Activated CD8-positive, alpha-beta memory T cell treated with anti-CD3 and anti-CD28 coated beads, Interleukin-2, amount 50 U/mL, for 4 hours (primary cell): ENCODE data around the gene TTYH1.
"Not testable (repeated sequence)": the region's sequence is repeated elsewhere in the genome, so short reads cannot be mapped to it uniquely, and the experiment has no call there.

Experiments used
- DNase-seq: peaks from one replicate; pipeline ENCODE4 v3.0.0-alpha.2; 2020

The TTYH1 gene

GRCh38 chr19:54462047-54462654, 46.9 kb downstream of the TTYH1 start:
- no peak for DNase-seq

- DNase-seq: peak; percentile 66
Observed at GRCh38 chr19:54462655-54463530, 47.6 kb downstream of the TTYH1 start.

- peak; percentile 89 for DNase-seq
Observed at GRCh38 chr19:54463531-54464043, 48.3 kb downstream of the TTYH1 start, which contains the start of gene LENG9. Gene LENG9, minus strand, starts transcription at chr19:54463778. Its CDS starts 252 bp downstream, at chr19:54463526.

DNA sequence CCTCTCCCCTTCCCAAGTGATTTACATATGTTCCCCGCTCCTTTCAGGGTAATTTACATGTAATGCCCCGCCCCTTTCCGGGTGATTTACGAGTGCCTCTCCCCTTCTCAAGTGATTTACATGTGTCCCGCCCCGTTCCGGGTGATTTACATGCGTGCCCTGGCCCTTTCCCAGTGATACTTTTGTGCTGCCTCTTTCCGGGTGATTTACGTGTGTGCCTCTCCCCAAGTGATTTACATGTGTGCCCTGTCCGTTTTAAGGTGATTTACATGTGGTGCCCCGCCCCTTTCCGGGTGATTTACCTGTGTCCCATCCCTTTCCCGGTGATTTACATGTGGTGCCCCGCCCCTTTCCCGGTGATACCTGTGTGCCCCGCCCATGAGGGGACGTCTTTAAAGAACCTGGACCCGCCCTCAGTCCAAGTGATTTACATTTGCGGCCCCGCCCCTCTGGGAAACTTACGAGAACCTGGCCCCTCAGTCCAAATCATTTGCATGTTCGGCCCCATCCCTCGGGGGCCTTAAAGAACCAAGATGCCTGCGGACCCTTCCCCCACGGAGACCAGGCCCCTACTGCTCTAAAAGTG, 48.9 kb downstream of the TTYH1 start:
- DNase-seq: peak; percentile 68

- peak; percentile 67 for DNase-seq
Observed at GRCh38 chr19:54464630-54465425, 49.6 kb downstream of the TTYH1 start.

DNA sequence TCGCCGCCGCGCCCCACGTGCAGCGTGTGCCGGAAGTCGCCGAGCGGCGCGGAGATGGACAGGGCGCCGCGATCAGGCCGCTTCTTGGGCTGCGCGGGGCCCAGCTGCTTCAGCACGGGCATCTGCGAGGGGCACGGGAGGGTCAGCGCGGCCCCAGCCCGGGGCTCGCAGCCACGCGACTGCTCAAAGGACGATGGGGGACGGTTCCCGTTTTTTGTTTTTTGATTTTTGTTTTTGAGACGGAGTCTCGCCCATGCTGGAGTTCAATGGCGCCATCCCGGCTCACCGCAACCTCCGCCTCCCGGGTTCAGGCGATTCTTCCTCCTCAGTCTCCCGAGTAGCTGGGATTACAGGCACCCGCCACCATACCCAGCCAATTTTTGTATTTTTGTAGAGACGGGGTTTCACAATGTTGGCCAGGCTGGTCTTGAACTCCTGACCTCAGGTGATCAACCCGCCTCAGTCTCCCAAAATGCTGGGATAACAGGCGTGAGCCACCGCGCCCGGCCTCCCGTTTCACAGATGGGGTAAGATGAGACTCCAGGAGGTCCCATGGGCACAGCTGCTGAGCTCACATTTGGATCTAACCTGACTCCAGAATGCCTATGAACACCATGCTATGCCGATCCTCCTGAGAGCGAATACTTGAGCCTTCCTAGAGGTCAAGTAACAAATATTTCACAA, 50.3 kb downstream of the TTYH1 start:
- no peak for DNase-seq

DNA sequence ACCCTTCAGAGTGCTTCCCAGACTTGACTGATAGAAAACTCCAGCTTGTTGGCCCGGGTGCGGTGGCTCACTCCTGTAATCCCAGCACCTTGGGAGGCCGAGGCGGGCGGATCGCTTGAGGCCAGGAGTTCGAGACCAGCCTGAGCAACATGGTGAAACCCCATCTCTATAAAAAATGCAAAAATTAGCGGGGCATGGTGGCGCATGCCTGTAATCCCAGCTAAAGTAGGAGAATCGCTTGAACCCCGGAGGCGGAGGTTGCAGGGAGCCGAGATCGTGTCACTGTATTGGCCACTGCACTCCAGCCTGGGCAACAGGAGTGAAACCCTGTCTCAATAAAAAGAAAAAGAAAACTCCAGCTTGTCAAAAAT, 50.8 kb downstream of the TTYH1 start:
- DNase-seq: not testable (repeated sequence)

DNA sequence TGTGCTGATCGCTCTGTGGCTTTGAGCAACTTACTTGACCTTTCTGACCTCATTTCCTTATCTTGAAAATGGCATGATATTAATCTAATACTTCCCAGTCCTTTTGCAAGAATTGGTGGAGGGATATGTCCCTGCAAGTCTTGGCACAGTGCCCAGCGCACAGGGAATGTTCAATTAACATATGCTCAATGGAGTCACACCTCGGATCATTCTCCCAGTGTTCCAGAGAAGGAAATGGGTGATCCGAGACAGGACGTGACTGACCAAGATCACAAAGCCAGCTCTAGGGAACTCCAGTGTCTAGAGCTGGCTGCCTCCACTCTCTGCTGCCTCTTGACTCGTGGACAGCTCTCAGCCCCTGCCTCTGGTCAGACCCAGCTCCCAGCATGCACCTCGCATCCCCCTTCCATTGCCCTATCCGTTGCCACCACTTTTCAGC, 54.3 kb downstream of the TTYH1 start:
- no peak for DNase-seq

- DNase-seq: no peak
Observed at GRCh38 chr19:54470276-54470887, 55.1 kb downstream of the TTYH1 start.

DNA sequence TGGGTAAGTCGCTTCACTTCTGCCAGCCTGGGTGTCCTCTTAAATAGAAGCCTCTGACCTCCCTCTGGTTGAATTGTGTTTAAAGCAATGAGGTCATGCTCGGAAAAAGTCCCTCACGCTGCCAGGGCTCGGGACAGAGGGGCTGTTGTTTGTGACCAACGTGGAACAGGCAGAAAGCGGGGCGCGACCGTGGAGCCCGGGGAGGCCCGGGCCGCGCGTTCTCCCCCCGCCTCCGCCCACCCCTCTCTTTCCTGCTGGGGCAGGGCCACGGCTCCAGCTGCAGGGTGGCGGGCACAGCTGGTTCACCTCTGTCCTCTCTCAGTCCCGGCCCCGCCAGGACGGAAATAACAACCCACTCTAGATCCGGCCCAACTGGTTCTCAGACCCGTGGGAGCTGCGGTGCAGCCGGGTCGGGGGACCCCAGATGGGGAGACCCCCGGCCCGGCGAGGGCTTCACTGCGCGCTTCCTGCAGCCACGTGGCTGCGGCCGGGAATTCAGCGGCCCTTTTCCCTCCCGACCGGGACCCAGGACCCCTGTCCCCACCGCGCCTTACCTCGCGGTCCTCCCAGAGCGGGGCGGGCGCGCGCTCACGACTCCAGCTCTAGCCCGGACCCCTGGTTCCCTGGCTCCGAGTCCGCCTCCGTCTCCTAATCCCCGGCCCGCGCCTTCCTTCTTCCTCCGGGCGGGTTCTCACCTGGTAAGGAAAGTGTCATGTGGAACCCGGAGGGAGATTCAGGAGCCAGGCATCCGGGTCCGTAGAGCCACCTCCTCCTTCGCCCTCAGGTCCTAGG, 55.9 kb downstream of the TTYH1 start:
- no peak for DNase-seq

- DNase-seq: no peak
Observed at GRCh38 chr19:54473071-54473891, 58.0 kb downstream of the TTYH1 start, which contains the start of gene CDC42EP5. Gene CDC42EP5, minus strand, starts transcription at chr19:54473296. Its CDS starts 7,749 bp downstream, at chr19:54465547.

GRCh38 chr19:54473892-54474372, 58.7 kb downstream of the TTYH1 start:
- DNase-seq: no peak

DNA sequence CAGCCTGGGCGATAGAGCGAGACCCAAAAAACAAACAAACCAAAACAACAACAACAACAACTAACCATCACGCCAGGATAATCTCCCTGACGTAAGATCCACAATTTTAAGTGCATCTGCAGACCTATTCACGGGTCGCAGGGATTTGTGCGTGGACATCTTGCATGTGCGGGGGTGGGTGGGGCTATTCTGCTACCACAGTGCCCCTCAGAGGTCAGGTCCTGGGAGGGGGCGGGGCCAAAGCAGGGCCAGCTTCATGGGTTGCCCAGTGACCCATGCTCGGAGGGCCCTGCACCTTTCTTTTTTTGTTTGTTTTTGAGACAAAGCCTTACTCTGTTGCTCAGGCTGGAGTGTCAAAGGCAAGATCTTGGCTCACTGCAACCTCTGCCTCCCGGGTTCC, 60.4 kb downstream of the TTYH1 start:
- no peak for DNase-seq

DNA sequence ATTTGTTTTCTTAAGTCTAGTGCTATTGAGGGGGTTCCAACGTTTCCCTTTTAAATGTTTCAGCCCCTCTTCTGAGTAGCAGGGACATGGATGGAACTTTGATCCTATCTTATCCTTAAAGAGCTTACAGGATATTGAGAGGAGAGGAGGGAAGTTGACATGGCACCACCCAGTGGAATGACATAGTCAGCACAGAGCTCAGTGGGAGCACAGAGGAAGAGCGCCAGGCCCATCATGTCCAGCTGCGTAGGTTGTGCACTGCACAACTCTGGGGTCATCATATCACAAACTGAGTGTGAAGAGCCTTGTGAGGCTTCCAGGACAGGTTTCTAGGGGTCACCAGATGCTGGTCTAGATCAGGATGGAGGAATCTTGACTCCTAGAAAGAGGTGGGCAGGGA, 62.4 kb downstream of the TTYH1 start:
- DNase-seq: no peak

DNA sequence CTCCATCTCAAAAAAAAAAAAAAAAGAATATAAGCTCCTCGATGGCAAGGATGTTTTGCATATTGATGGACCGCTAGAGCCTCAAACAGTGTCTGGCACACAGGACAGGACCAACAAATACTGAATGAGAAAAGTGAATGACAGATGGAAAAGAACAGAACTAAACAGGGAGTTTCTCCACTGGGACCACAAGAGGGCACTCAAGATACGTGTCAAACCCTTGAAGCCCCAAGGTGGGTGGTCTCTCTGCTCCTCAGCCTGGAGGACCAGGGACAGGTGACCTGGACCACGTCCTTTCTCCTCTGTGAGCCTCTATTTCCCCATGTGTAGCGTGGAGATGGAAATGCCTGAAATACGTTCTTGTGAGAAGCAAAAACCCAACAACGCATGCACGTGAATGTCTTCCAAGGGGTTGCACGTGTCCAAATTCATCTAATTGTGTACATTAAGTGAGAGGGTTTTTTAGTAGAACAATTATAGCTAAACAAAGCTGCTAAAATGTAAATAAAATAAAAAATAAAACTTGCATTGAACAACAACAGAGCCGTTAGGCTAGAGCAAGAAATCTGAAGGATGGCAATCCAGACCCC, 63.5 kb downstream of the TTYH1 start:
- DNase-seq: no peak

- no peak for DNase-seq
Observed at GRCh38 chr19:54480051-54480450, 64.8 kb downstream of the TTYH1 start.

- DNase-seq: peak; percentile 34
Observed at GRCh38 chr19:54481326-54481930, 66.2 kb downstream of the TTYH1 start.

GRCh38 chr19:54482889-54483288, 67.6 kb downstream of the TTYH1 start:
- DNase-seq: no peak

GRCh38 chr19:54484451-54484850, 69.2 kb downstream of the TTYH1 start:
- no peak for DNase-seq
